Measurements from ENCODE around the gene PRDM16. TPM values are rescaled to one million over a fixed set of nuclear protein-coding genes. Genes with fewer than 3 reads are reported as not detected.

Gene PRDM16
- total and polyA plus RNA-seq, 4 donors: 5.0 to 80.7 (median 41.5) TPM

GRCh38 chr1:3346478-3346877 is 277.5 kb downstream of the PRDM16 start:
- H3K27ac ChIP-seq (ENCODE audit: low read depth in 1 of 2, low read length in 2 of 2): peak overlapping the region; percentile 64 to 97
- peaks cover 0 to 3% of the 10 kb centered on the region in 2 donors for H3K4me1 ChIP-seq (ENCODE audit: control insufficient read depth in 1 of 2, insufficient read depth in 2 of 2, low read length in 2 of 2)
- H3K36me3 ChIP-seq (ENCODE audit: control insufficient read depth in 1 of 2, insufficient read depth in 2 of 2, low read length in 1 of 2): no peaks in the 10 kb centered on the region
- no peaks in the 10 kb centered on the region for H3K9me3 ChIP-seq (ENCODE audit: control insufficient read depth, low read length)
- ATAC-seq (ENCODE audit: low FRiP score) (no peak), DNase-seq (no peak)
- no peaks in the 10 kb centered on the region for H3K27me3 ChIP-seq (ENCODE audit: control insufficient read depth in 1 of 2, insufficient read depth in 2 of 2, low read length in 1 of 2)
- H3K4me3 ChIP-seq (ENCODE audit: low read length in 2 of 2): no peak overlapping the region
- WGBS, 2 donors: 62 to 65% methylated on average over 13 of the region's 13 CpGs
- intact Hi-C loops (cut with DNase I): no loop called here

GRCh38 chr1:3347257-3348020 is 278.4 kb downstream of the PRDM16 start:
- intact Hi-C loops (cut with DNase I): no loop called here
- DNase-seq (peak in 1 of 2 donors; percentile 69), ATAC-seq (ENCODE audit: low FRiP score) (no peak)
- WGBS, 2 donors: 27% methylated on average over 17 to 18 of the region's 18 CpGs
- Histone ChIP-seq H3K36me3 (ENCODE audit: control insufficient read depth in 1 of 2, insufficient read depth in 2 of 2, low read length in 1 of 2) (no peaks in the 10 kb centered on the region), H3K27ac (ENCODE audit: low read depth in 1 of 2, low read length in 2 of 2) (peak overlapping the region; percentile 64 to 97), H3K4me3 (ENCODE audit: low read length in 2 of 2) (no peak overlapping the region), H3K27me3 (ENCODE audit: control insufficient read depth in 1 of 2, insufficient read depth in 2 of 2, low read length in 1 of 2) (no peaks in the 10 kb centered on the region), H3K9me3 (ENCODE audit: control insufficient read depth, low read length) (no peaks in the 10 kb centered on the region), H3K4me1 (ENCODE audit: control insufficient read depth in 1 of 2, insufficient read depth in 2 of 2, low read length in 2 of 2) (peaks cover 0 to 3% of the 10 kb centered on the region in 2 donors)

GRCh38 chr1:3348196-3348865 is 279.3 kb downstream of the PRDM16 start:
- Histone ChIP-seq H3K4me1 (ENCODE audit: control insufficient read depth in 1 of 2, insufficient read depth in 2 of 2, low read length in 2 of 2) (peaks cover 0 to 3% of the 10 kb centered on the region in 2 donors), H3K9me3 (ENCODE audit: control insufficient read depth, low read length) (no peaks in the 10 kb centered on the region), H3K27ac (ENCODE audit: low read depth in 1 of 2, low read length in 2 of 2) (peak overlapping the region; percentile 64 to 97), H3K4me3 (ENCODE audit: low read length in 2 of 2) (no peak overlapping the region), H3K27me3 (ENCODE audit: control insufficient read depth in 1 of 2, insufficient read depth in 2 of 2, low read length in 1 of 2) (no peaks in the 10 kb centered on the region), H3K36me3 (ENCODE audit: control insufficient read depth in 1 of 2, insufficient read depth in 2 of 2, low read length in 1 of 2) (no peaks in the 10 kb centered on the region)
- ATAC-seq (ENCODE audit: low FRiP score) (no peak), DNase-seq (no peak)
- intact Hi-C loops (cut with DNase I): no loop called here
- 9 to 12% methylated on average over 14 to 15 of the region's 15 CpGs for WGBS, 2 donors

- 25 to 31% methylated on average over 34 of the region's 34 CpGs for WGBS, 2 donors
- ATAC-seq (ENCODE audit: low FRiP score) (no peak), DNase-seq (no peak)
- H3K9me3 ChIP-seq (ENCODE audit: control insufficient read depth, low read length): no peaks in the 10 kb centered on the region
- H3K27ac ChIP-seq (ENCODE audit: low read depth in 1 of 2, low read length in 2 of 2): peak overlapping the region; percentile 64 to 97
- H3K27me3 ChIP-seq (ENCODE audit: control insufficient read depth in 1 of 2, insufficient read depth in 2 of 2, low read length in 1 of 2): no peaks in the 10 kb centered on the region
- intact Hi-C loops (cut with DNase I): no loop called here
- peaks cover 0 to 3% of the 10 kb centered on the region in 2 donors for H3K4me1 ChIP-seq (ENCODE audit: control insufficient read depth in 1 of 2, insufficient read depth in 2 of 2, low read length in 2 of 2)
- H3K36me3 ChIP-seq (ENCODE audit: control insufficient read depth in 1 of 2, insufficient read depth in 2 of 2, low read length in 1 of 2): no peaks in the 10 kb centered on the region
- no peak overlapping the region for H3K4me3 ChIP-seq (ENCODE audit: low read length in 2 of 2)
These were observed 280.4 kb downstream of the PRDM16 start for GRCh38 chr1:3349161-3349967.

- no peaks in the 10 kb centered on the region for H3K9me3 ChIP-seq (ENCODE audit: control insufficient read depth, low read length)
- DNase-seq (no peak), ATAC-seq (ENCODE audit: low FRiP score) (no peak)
- 74 to 80% methylated on average over 3 of the region's 3 CpGs for WGBS, 2 donors
- H3K27me3 ChIP-seq (ENCODE audit: control insufficient read depth in 1 of 2, insufficient read depth in 2 of 2, low read length in 1 of 2): no peaks in the 10 kb centered on the region
- H3K27ac ChIP-seq (ENCODE audit: low read depth in 1 of 2, low read length in 2 of 2): peak overlapping the region; percentile 64 to 97
- H3K4me1 ChIP-seq (ENCODE audit: control insufficient read depth in 1 of 2, insufficient read depth in 2 of 2, low read length in 2 of 2): peaks cover 0 to 3% of the 10 kb centered on the region in 2 donors
- intact Hi-C loops (cut with DNase I): loop anchor here (2.0 to 10.0 kb wide), 5 partner anchors 17 to 163 kb away; no protein-coding TSS in a partner anchor
- H3K36me3 ChIP-seq (ENCODE audit: control insufficient read depth in 1 of 2, insufficient read depth in 2 of 2, low read length in 1 of 2): no peaks in the 10 kb centered on the region
- no peak overlapping the region for H3K4me3 ChIP-seq (ENCODE audit: low read length in 2 of 2)
These were observed 280.9 kb downstream of the PRDM16 start for GRCh38 chr1:3349968-3350299.

GRCh38 chr1:3350506-3351261 is 281.7 kb downstream of the PRDM16 start:
- intact Hi-C loops (cut with DNase I): loop anchor here (1.0 to 10.0 kb wide), 6 partner anchors 16 to 163 kb away; no protein-coding TSS in a partner anchor
- H3K4me3 ChIP-seq (ENCODE audit: low read length in 2 of 2): no peak overlapping the region
- DNase-seq: peak; percentile 86 to 91
- ATAC-seq (ENCODE audit: low FRiP score): peak; percentile 82
- peak overlapping the region; percentile 89 to 97 for H3K27ac ChIP-seq (ENCODE audit: low read depth in 1 of 2, low read length in 2 of 2)
- H3K4me1 ChIP-seq (ENCODE audit: control insufficient read depth in 1 of 2, insufficient read depth in 2 of 2, low read length in 2 of 2): peaks cover 0 to 3% of the 10 kb centered on the region in 2 donors
- H3K36me3 ChIP-seq (ENCODE audit: control insufficient read depth in 1 of 2, insufficient read depth in 2 of 2, low read length in 1 of 2): no peaks in the 10 kb centered on the region
- 2 to 4% methylated on average over 20 of the region's 20 CpGs for WGBS, 2 donors
- no peaks in the 10 kb centered on the region for H3K9me3 ChIP-seq (ENCODE audit: control insufficient read depth, low read length)
- H3K27me3 ChIP-seq (ENCODE audit: control insufficient read depth in 1 of 2, insufficient read depth in 2 of 2, low read length in 1 of 2): no peaks in the 10 kb centered on the region

- intact Hi-C loops (cut with DNase I): loop anchor here (1.0 to 10.0 kb wide), 7 partner anchors 15 to 285 kb away; no protein-coding TSS in a partner anchor
- H3K4me3 ChIP-seq (ENCODE audit: low read length in 2 of 2): no peak overlapping the region
- H3K36me3 ChIP-seq (ENCODE audit: control insufficient read depth in 1 of 2, insufficient read depth in 2 of 2, low read length in 1 of 2): no peaks in the 10 kb centered on the region
- H3K27me3 ChIP-seq (ENCODE audit: control insufficient read depth in 1 of 2, insufficient read depth in 2 of 2, low read length in 1 of 2): no peaks in the 10 kb centered on the region
- no peaks in the 10 kb centered on the region for H3K9me3 ChIP-seq (ENCODE audit: control insufficient read depth, low read length)
- 22% methylated on average over 11 of the region's 11 CpGs for WGBS, 2 donors
- peaks cover 0 to 3% of the 10 kb centered on the region in 2 donors for H3K4me1 ChIP-seq (ENCODE audit: control insufficient read depth in 1 of 2, insufficient read depth in 2 of 2, low read length in 2 of 2)
- peak overlapping the region; percentile 89 to 100 for H3K27ac ChIP-seq (ENCODE audit: low read depth in 1 of 2, low read length in 2 of 2)
- ATAC-seq (ENCODE audit: low FRiP score): no peak
- DNase-seq: no peak
These were observed 282.7 kb downstream of the PRDM16 start for GRCh38 chr1:3351449-3352298.

Data from aorta (tissue), 5 donors.